HG02763 (cell line): Measurements from ENCODE around the gene SPPL2C.

Experiments
- ATAC-seq: cut with Tn5 transposase; IDR thresholded peaks from one replicate; pipeline ENCODE4 v1.9.1; 2021; ENCODE audit warnings: mild to moderate bottlenecking, moderate library complexity; ENCODE audit not compliant: unreplicated experiment

SPPL2C gene

DNA sequence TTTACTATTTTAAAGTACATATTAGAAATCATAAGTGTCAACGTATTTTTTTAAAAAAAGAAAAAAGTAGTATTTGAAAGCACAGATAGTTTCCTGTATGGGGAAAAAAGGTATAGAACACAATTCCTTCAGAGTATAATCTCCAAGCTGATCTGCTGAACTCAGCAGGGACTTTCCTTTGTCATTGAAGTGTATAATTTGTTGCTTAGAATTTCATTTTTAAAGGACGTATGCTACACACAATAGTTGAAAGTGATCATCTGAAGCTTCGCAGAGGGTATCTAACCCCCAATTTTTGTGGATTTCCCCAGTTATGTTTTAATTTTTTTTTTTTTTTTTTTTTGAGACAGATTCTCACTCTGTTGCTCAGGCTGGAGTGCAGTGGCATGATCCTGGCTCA, 29.5 kb downstream of the SPPL2C start:
- ATAC-seq: no peak

GRCh38 chr17:45876539-45876938, 31.9 kb downstream of the SPPL2C start:
- no peak for ATAC-seq

DNA sequence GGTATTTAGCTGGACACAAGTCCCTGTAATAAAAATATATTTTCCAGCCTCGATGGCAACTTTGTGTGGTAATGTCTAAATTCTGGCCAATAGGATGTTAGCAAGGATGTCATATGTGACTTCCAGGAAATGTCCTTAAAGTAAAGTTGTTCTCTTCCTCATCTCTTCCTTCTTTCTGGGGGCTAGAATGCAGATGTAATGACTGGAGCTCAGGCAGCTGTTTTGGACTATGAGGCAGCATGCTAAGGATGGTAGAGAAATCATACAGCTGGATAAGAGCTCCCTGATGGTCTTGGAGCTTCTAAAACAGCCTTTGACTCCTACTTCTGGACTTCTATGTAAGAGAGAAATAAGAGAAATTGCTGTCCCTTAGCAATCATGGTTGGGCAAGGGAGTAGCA, 32.8 kb downstream of the SPPL2C start:
- ATAC-seq: no peak

DNA sequence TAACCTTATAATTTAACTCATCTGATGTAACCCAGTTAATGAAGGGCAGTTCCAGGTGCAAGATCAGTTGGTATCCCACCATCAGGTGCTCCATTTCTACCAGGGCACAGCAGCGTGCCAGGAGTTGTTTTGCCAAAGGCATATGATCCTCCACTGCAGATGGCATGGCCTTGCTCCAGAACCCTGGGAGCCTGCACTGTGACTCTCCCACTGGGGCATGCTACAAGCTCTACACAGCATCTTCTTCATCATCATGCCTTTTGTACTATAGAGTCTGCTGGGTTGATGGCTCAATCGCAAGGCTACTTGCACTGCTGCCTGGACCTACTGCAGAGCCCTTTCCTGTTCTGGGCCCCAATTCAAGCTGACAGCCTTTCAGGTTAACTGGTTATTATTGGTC, 38.4 kb downstream of the SPPL2C start:
- no peak for ATAC-seq

GRCh38 chr17:45886852-45887251, 42.2 kb downstream of the SPPL2C start:
- no peak for ATAC-seq

GRCh38 chr17:45888392-45888791, 43.7 kb downstream of the SPPL2C start:
- ATAC-seq: no peak

DNA sequence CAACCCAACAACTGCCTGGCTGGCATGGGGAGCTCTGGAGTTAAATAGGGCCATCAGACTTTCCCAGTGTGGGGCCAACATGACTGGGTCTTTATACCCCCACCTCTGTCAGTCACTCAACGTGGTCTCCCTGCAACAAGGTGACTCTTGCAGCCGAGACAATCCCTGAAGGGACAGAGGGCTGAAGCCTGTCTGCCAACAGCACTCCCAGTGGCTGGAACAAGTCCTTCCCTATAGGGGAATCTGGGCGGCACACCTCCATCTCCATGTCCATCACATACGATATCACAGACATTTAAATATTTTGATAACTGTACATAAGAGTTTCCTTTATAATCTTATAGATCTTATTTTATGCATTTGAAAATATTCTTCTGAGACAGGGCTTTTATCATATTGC, 44.9 kb downstream of the SPPL2C start:
- no peak for ATAC-seq

DNA sequence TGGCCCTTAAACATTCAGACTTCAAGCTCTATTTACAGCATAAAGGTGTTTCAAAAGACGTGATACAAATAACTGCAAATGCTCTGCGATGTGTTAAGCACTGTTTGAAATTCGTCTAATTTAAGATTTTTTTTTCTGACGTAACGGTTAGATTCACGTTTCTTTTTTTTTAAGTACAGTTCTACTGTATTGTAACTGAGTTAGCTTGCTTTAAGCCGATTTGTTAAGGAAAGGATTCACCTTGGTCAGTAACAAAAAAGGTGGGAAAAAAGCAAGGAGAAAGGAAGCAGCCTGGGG, 49.0 kb downstream of the SPPL2C start:
- ATAC-seq: no peak

- ATAC-seq: no peak
These were observed 49.5 kb downstream of the SPPL2C start, which contains the start of gene MAPT for GRCh38 chr17:45894022-45894784. TSS of gene MAPT (plus strand) at chr17:45894554. CDS start at chr17:45962338, 67,784 bp downstream.

- no peak for ATAC-seq
These were observed 50.8 kb downstream of the SPPL2C start for GRCh38 chr17:45895304-45895968.

DNA sequence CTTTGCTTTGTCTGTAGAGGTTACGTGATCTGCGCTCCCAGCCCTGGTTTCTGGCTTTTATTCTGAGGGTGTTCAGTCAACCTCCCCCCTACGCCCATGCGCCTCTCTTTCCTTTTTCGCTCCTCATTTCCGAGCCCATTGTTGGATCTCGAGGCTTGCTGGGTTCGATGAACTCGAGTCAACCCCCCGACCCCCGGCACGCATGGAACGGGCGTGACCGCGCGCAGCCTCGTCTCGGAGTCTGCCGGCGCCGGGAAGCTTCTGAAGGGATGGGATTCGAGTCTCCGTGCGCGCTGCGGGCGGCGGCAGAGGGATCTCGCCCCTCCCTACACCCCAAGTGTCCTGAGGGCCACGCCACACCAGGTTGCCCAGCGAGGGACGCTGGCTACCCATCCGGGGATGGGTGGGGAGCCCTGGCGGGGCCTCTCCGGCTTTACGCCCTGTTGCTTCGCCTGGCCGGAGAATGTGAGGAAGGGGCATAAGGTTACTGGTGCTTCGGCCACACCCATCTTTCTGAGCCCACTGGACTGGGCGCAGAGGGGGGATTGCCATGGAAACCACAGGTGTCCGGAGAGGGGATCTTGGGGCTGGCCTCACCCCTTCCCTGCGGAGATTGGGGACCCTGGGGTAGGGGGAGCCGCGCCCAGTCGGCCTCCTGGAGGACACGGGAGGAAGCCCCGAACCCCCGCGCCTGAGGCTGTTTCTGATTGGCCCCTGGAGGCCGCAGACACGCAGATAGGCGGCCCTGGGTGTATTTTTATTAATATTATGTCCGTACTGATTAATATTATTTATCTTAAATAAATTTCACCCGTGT, 51.5 kb downstream of the SPPL2C start:
- ATAC-seq: no peak
